NCI-H1092 (cell line): Measurements from ENCODE around the gene ZC3H18.

Experiments
- DNase-seq: peaks from one replicate; lab custom pipeline; 2025; lab: John Stamatoyannopoulos, UW

The ZC3H18 gene

GRCh38 chr16:88532434-88533241 lies 37.6 kb upstream of the ZC3H18 start:
- DNase-seq, result no peak

GRCh38 chr16:88533381-88533917 lies 36.8 kb upstream of the ZC3H18 start:
- DNase-seq, result no peak

GRCh38 chr16:88533932-88534637 lies 36.1 kb upstream of the ZC3H18 start:
- peak; percentile 78 for DNase-seq

GRCh38 chr16:88534638-88535190 lies 35.5 kb upstream of the ZC3H18 start:
- DNase-seq, result no peak

GRCh38 chr16:88535191-88535856 lies 34.9 kb upstream of the ZC3H18 start:
- no peak for DNase-seq

GRCh38 chr16:88535857-88536222 lies 34.4 kb upstream of the ZC3H18 start:
- DNase-seq, result no peak

GRCh38 chr16:88536510-88536909 lies 33.7 kb upstream of the ZC3H18 start:
- no peak for DNase-seq

GRCh38 chr16:88536971-88537751 lies 33.0 kb upstream of the ZC3H18 start:
- no peak for DNase-seq

GRCh38 chr16:88537859-88538258 lies 32.3 kb upstream of the ZC3H18 start:
- DNase-seq, result no peak

GRCh38 chr16:88538366-88539060 lies 31.7 kb upstream of the ZC3H18 start:
- no peak for DNase-seq

GRCh38 chr16:88539261-88539651 lies 30.9 kb upstream of the ZC3H18 start:
- no peak for DNase-seq

- no peak for DNase-seq
Observed at GRCh38 chr16:88539652-88540345, 30.4 kb upstream of the ZC3H18 start.

- DNase-seq, result no peak
Observed at GRCh38 chr16:88540346-88540977, 29.7 kb upstream of the ZC3H18 start.

GRCh38 chr16:88541831-88542616 lies 28.2 kb upstream of the ZC3H18 start:
- DNase-seq, result no peak

GRCh38 chr16:88543230-88543813 lies 26.9 kb upstream of the ZC3H18 start:
- no peak for DNase-seq

- no peak for DNase-seq
Observed at GRCh38 chr16:88545781-88546180, 24.4 kb upstream of the ZC3H18 start.

GRCh38 chr16:88548131-88548874 lies 21.9 kb upstream of the ZC3H18 start:
- DNase-seq, result no peak

- no peak for DNase-seq
Observed at GRCh38 chr16:88548985-88549384, 21.2 kb upstream of the ZC3H18 start.
